HepG2 (cell line): ENCODE measurements around the gene WNT5A. TPM values are rescaled to one million over a fixed set of nuclear protein-coding genes. Genes with fewer than 3 reads are reported as not detected.

Experiments
- ATAC-seq: fragments of 200-7000 bp; cut with Tn5 transposase; 3 replicates; pipeline ENCODE4 v1.9.1; 2020; ENCODE audit warnings: mild to moderate bottlenecking, moderate library complexity
- BruUV-seq: library from RNA; stranded (reverse); fragments of 400-500 nt; replicated peaks from 2 replicates; lab custom pipeline; 2021; lab: Mats Ljungman, UMichigan
- CTCF ChIA-PET: fragments of 300-600 bp; formaldehyde crosslinking; extraction: SDS; loops from one replicate; lab custom pipeline; 2021; ENCODE audit warnings: low total read pairs, inconsistent platforms, low intra/inter-chr PET ratio; lab: Yijun Ruan, JAX
- POLR2A ChIA-PET: fragments of 350-600 bp; sonication (Branson Sonifier 250); formaldehyde crosslinking; loops from one replicate; lab custom pipeline; 2020; ENCODE audit warnings: antibody characterized with exemption, inconsistent platforms; lab: Yijun Ruan, JAX
- DNase-seq: peaks from one replicate; pipeline ENCODE4 v3.0.0-alpha.2; 2015; ENCODE audit warnings: low spot score
- FAIRE-seq: peaks from 3 replicates; lab custom pipeline; 2011; peaks lifted over from hg19 to GRCh38; lab: Jason Lieb, UNC
- H2AFZ ChIP-seq: one replicate; pipeline ENCODE4 v1.6.1; 2011; ENCODE audit warnings: low read length, inconsistent platforms
- H3K27ac ChIP-seq: fragments of 300-600 bp; 3 replicates; pipeline ENCODE4 v1.8.0; 2011; ENCODE audit warnings: mixed run types, mild to moderate bottlenecking, mixed read lengths, low read length, inconsistent platforms; ENCODE audit not compliant: insufficient read depth; ENCODE audit errors: extremely low read length
- H3K27me3 ChIP-seq, 2 experiments: fragments of 200-600 bp in 1 of 2; 2 replicates in 1 of 2; 3 replicates in 1 of 2; pipeline versions ENCODE4 v1.6.0 to v1.8.0; 2011; ENCODE audit warnings: low read length in 2 of 2, mild to moderate bottlenecking in 2 of 2, moderate library complexity in 2 of 2, inconsistent platforms in 1 of 2; ENCODE audit not compliant: insufficient read depth in 2 of 2, control insufficient read depth in 1 of 2
- H3K36me3 ChIP-seq, 2 experiments: fragments of 200-600 bp in 1 of 2; replicated peaks in 1 of 2; 2 replicates in 1 of 2; 3 replicates in 1 of 2; pipeline versions ENCODE4 v1.5.1 to v1.8.0; 2011; ENCODE audit warnings: low read length in 2 of 2, inconsistent platforms in 1 of 2; ENCODE audit not compliant: insufficient read depth in 2 of 2, control insufficient read depth in 1 of 2
- H3K4me1 ChIP-seq: 2 replicates; pipeline ENCODE4 v1.5.1; 2012; ENCODE audit warnings: low read length, inconsistent platforms; ENCODE audit not compliant: insufficient read depth
- H3K4me2 ChIP-seq: 2 replicates; pipeline ENCODE4 v1.6.0; 2011; ENCODE audit warnings: low read depth, low read length, inconsistent platforms
- H3K4me3 ChIP-seq, 3 experiments: fragments of 200-600 bp in 1 of 3; sonication (generic), shearing (Covaris generic) in 1 of 3; replicated peaks in 1 of 3; 2 replicates each; pipeline ENCODE4 v1.5.1; 2011 to 2016; ENCODE audit warnings: low read length in 3 of 3, inconsistent platforms in 2 of 3, low read depth in 2 of 3, mild to moderate bottlenecking in 2 of 3, control low read depth in 1 of 3, mixed read lengths in 1 of 3; ENCODE audit not compliant: insufficient read depth in 1 of 3
- H3K79me2 ChIP-seq: one replicate; pipeline ENCODE4 v1.6.1; 2011; ENCODE audit warnings: low read length, inconsistent platforms; ENCODE audit not compliant: insufficient read depth
- H3K9ac ChIP-seq: 2 replicates; pipeline ENCODE4 v1.6.0; 2011; ENCODE audit warnings: mild to moderate bottlenecking, low read depth, low read length, inconsistent platforms; ENCODE audit not compliant: insufficient read depth
- H3K9me3 ChIP-seq: 2 replicates; pipeline ENCODE4 v1.5.1; 2012; ENCODE audit warnings: mild to moderate bottlenecking, low read length
- H4K20me1 ChIP-seq: 2 replicates; pipeline ENCODE4 v1.6.0; 2011; ENCODE audit warnings: inconsistent platforms, mild to moderate bottlenecking, low read length, moderate library complexity; ENCODE audit not compliant: insufficient read depth
- ARNT2 ChIP-seq: sonication (generic); formaldehyde crosslinking; IDR thresholded peaks from 2 replicates; pipeline ENCODE4 v1.8.0; 2022; ENCODE audit warnings: mild to moderate bottlenecking, low read depth, missing genetic modification reagents, moderate library complexity
- BHLHE40 ChIP-seq: IDR thresholded peaks from 2 replicates; pipeline ENCODE4 v1.6.1; 2011; ENCODE audit warnings: low read length, improper control_type of control experiment
- FLYWCH1 ChIP-seq: sonication (generic); formaldehyde crosslinking; IDR thresholded peaks from 2 replicates; pipeline ENCODE4 v1.8.1; 2023; ENCODE audit warnings: mild to moderate bottlenecking, missing genetic modification reagents
- FOSL1 ChIP-seq: sonication (generic); formaldehyde crosslinking; IDR thresholded peaks from 2 replicates; pipeline ENCODE4 v1.9.0; 2021; ENCODE audit warnings: missing genetic modification reagents, borderline replicate concordance
- IRF1 ChIP-seq: sonication (generic); formaldehyde crosslinking; IDR thresholded peaks from 2 replicates; pipeline ENCODE4 v1.4.0; 2020; ENCODE audit warnings: low read depth, mild to moderate bottlenecking, missing genetic modification reagents
- KDM6A ChIP-seq: IDR thresholded peaks from 2 replicates; pipeline ENCODE4 v1.6.1; 2016; ENCODE audit warnings: low read depth
- MBNL3 ChIP-seq: fragments of 250-450 bp; sonication (Bioruptor Pico); conservative IDR thresholded peaks from 2 replicates; pipeline ENCODE4 v1.8.0; 2022; ENCODE audit warnings: mild to moderate bottlenecking, inconsistent platforms
- MLLT10 ChIP-seq: sonication (generic); formaldehyde crosslinking; IDR thresholded peaks from 2 replicates; pipeline ENCODE4 v1.4.0; 2020; ENCODE audit warnings: missing genetic modification reagents
- MNT ChIP-seq: fragments of 450-650 bp; IDR thresholded peaks from 2 replicates; pipeline ENCODE4 v1.6.1; 2016
- MXD1 ChIP-seq: sonication (generic); formaldehyde crosslinking; IDR thresholded peaks from 2 replicates; pipeline ENCODE4 v1.4.0; 2020; ENCODE audit warnings: mild to moderate bottlenecking, missing genetic modification reagents
- NFATC3 ChIP-seq: sonication (generic); formaldehyde crosslinking; IDR thresholded peaks from 2 replicates; pipeline ENCODE4 v1.5.1; 2020; ENCODE audit warnings: mild to moderate bottlenecking, missing genetic modification reagents
- RXRA ChIP-seq: sonication (generic); formaldehyde crosslinking; IDR thresholded peaks from 2 replicates; pipeline ENCODE4 v1.5.1; 2020; ENCODE audit warnings: missing genetic modification reagents
- SKI ChIP-seq: fragments of 450-650 bp; IDR thresholded peaks from one replicate; pipeline ENCODE4 v1.6.1; 2018; ENCODE audit warnings: mild to moderate bottlenecking; ENCODE audit not compliant: partially characterized antibody
- TBL1XR1 ChIP-seq: fragments of 150-350 bp; IDR thresholded peaks from 2 replicates; pipeline ENCODE4 v1.6.1; 2014; ENCODE audit warnings: borderline replicate concordance, low read length; ENCODE audit not compliant: partially characterized antibody
- ZFP41 ChIP-seq: sonication (generic); formaldehyde crosslinking; IDR thresholded peaks from 2 replicates; pipeline ENCODE4 v1.4.0; 2020; ENCODE audit warnings: mild to moderate bottlenecking, missing genetic modification reagents, borderline replicate concordance
- ZFY ChIP-seq: sonication (generic); formaldehyde crosslinking; IDR thresholded peaks from 2 replicates; pipeline ENCODE4 v1.4.0; 2020; ENCODE audit warnings: missing genetic modification reagents
- ZNF552 ChIP-seq: sonication (generic); formaldehyde crosslinking; IDR thresholded peaks from 2 replicates; pipeline ENCODE4 v1.9.0; 2022; ENCODE audit warnings: missing genetic modification reagents, mild to moderate bottlenecking, borderline replicate concordance
- ZNF619 ChIP-seq: sonication (generic); formaldehyde crosslinking; IDR thresholded peaks from 2 replicates; pipeline ENCODE4 v1.4.0; 2020; ENCODE audit warnings: mild to moderate bottlenecking, missing genetic modification reagents
- ZNF776 ChIP-seq: sonication (generic); formaldehyde crosslinking; IDR thresholded peaks from 2 replicates; pipeline ENCODE4 v1.4.0; 2020; ENCODE audit warnings: mild to moderate bottlenecking, missing genetic modification reagents
- ZNF790 ChIP-seq: sonication (generic); formaldehyde crosslinking; IDR thresholded peaks from 2 replicates; pipeline ENCODE4 v1.8.0; 2022; ENCODE audit warnings: missing genetic modification reagents, mild to moderate bottlenecking, borderline replicate concordance
- WGBS: methylation state at CpG from one replicate; pipeline ENCODE4 v1.1.6; 2017; ENCODE audit warnings: low lambda C conversion rate; 5-methylcytosine and 5-hydroxymethylcytosine counted together
- in situ Hi-C: cut with HindIII; loops from 2 replicates; pipeline ENCODE4 v1.10.0; 2017; ENCODE audit warnings: low pct_unique_long_range_greater_than_20kb; ENCODE audit not compliant: extremely low pct_ligation_motif_present
- intact Hi-C: fragments of 100-400 bp; cut with micrococcal nuclease; formaldehyde crosslinking; loops from one replicate; pipeline ENCODE4 v1.10.0; 2022; ENCODE audit not compliant: unreplicated experiment
- polyA plus RNA-seq, 8 experiments: library from polyadenylated mRNA; depleted of rRNA in 3 of 8; stranded (reverse) in 7 of 8; unstranded in 1 of 8; fragments of >200 nt; fragmentation: Illumina TruSeq in 4 of 8; extraction: Trizol in 4 of 8; gene quantifications; 2 replicates each; pipeline versions ENCODE4 v1.2.1 to v1.2.3, GENCODE V29; 2011 to 2016; ENCODE audit warnings: low read depth in 4 of 8, missing spikeins in 1 of 8, mixed read lengths in 1 of 8; ENCODE audit not compliant: insufficient read depth in 1 of 8
- total RNA-seq, 5 experiments: library from RNA; depleted of rRNA; stranded (reverse); fragments of >200 nt; fragmentation: Illumina TruSeq; extraction: Trizol; gene quantifications; 2 replicates each; pipeline ENCODE4 v1.2.3, GENCODE V29; 2016; ENCODE audit warnings: low read depth in 1 of 5

The WNT5A gene
- total and polyA plus RNA-seq, 2 of the 13 experiments (the other 11 are each of a cell fraction or from before 2014, with no cell fraction given), result not detected

- no peak for TF ChIP-seq KDM6A
Observed at GRCh38 chr3:55490276-55490913, 3.3 kb upstream of the WNT5A start (continued).

GRCh38 chr3:55489798-55490132, 2.7 kb upstream of the WNT5A start:
- Histone ChIP-seq H4K20me1 (no peaks in the 10 kb centered on the region), H3K27ac (no peak overlapping the region), H3K27me3 (peaks cover 4 to 31% of the 10 kb centered on the region in 2 experiments; a peak in 4 of 5 replicates), H3K79me2 (no peaks in the 10 kb centered on the region), H3K9ac (no peak overlapping the region), H2AFZ (no peak overlapping the region), H3K4me1 (peaks cover 5% of the 10 kb centered on the region; the same call in 1 of the 2 replicates), H3K36me3 (no peaks in the 10 kb centered on the region), H3K4me3 (no peak overlapping the region), H3K9me3 (no peaks in the 10 kb centered on the region), H3K4me2 (no peak overlapping the region)
- in situ Hi-C loops, result loop anchor here (5.0 to 10.0 kb wide), 3 partner anchors 255 to 755 kb away; no protein-coding TSS in a partner anchor
- intact Hi-C loops, result no loop called here
- BruUV-seq, result no TSS peak
- ChIA-PET CTCF (no interaction called here), POLR2A (no interaction called here)
- WGBS, result 55% methylated on average over 8 of the region's 17 CpGs
- DNase-seq, result no peak
- FAIRE-seq, result no peak
- ATAC-seq, result no peak
- TF ChIP-seq IRF1 (CRISPR knock-in tag), result no peak
- no peak for TF ChIP-seq ARNT2 (CRISPR knock-in tag)
- no peak for TF ChIP-seq TBL1XR1
- no peak for TF ChIP-seq FLYWCH1 (CRISPR knock-in tag)
- TF ChIP-seq ZNF776 (CRISPR knock-in tag), result no peak
- no peak for TF ChIP-seq ZNF619 (CRISPR knock-in tag)
- TF ChIP-seq ZFY, result no peak
- TF ChIP-seq MBNL3 (CRISPR knock-in tag), result no peak
- TF ChIP-seq SKI, result no peak
- TF ChIP-seq FOSL1 (CRISPR knock-in tag), result no peak
- no peak for TF ChIP-seq BHLHE40
- no peak for TF ChIP-seq ZNF552 (CRISPR knock-in tag)
- TF ChIP-seq ZNF790 (CRISPR knock-in tag), result no peak
- no peak for TF ChIP-seq MLLT10
- no peak for TF ChIP-seq MNT
- no peak for TF ChIP-seq ZFP41 (CRISPR knock-in tag)
- no peak for TF ChIP-seq RXRA (CRISPR knock-in tag)
- no peak for TF ChIP-seq NFATC3 (CRISPR knock-in tag)
- TF ChIP-seq MXD1 (CRISPR knock-in tag), result no peak
